ENCODE measurements around the gene FAM76B.

FAM76B gene

DNA sequence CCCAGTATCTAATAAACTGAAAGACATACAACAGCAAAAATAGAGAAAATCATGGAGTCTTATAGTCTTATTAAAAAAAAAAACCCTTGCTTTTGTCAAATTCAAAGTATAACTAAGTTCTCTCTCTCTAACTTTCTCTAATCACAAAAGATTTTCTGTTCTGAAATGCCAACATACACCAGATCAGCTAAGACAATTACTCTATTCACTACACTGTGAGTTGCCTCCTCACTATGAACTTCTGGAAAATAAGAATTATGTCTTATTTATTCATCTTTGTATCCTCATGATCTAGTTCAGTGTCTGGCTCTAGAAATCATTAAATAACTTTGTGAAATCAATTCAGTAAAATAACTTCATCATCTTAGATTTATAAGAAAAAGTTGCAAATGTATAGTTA, 12.7 kb downstream of the FAM76B start:
- H3K4me2 ChIP-seq (ENCODE audit: low read depth, low read length, poor library complexity, severe bottlenecking), result no peak overlapping the region
- H2AFZ ChIP-seq (ENCODE audit: low read depth, low read length, severe bottlenecking), result no peak overlapping the region
- H4K20me1 ChIP-seq (ENCODE audit: low read depth, low read length), result no peaks in the 10 kb centered on the region
- no peak overlapping the region for H3K9ac ChIP-seq (ENCODE audit: low read length)
- H3K27me3 ChIP-seq (ENCODE audit: low read length), result no peaks in the 10 kb centered on the region
- H3K9me2 ChIP-seq (replicated peaks; ENCODE audit: insufficient read depth, low read length), result no peaks in the 10 kb centered on the region
- H3K27ac ChIP-seq (ENCODE audit: low read depth, low read length), result no peak overlapping the region
- no peaks in the 10 kb centered on the region for H3K9me3 ChIP-seq (ENCODE audit: insufficient read depth, low read length)
- peaks cover 7% of the 10 kb centered on the region; the same call in 1 of the 2 replicates for H3F3A ChIP-seq (ENCODE audit: insufficient read depth)
- H3K4me3 ChIP-seq (ENCODE audit: insufficient read depth, low read length, poor library complexity, severe bottlenecking), result no peak overlapping the region
- H3K36me3 ChIP-seq (ENCODE audit: low read length), result peaks cover 93% of the 10 kb centered on the region
- TF ChIP-seq, protein P1, sequence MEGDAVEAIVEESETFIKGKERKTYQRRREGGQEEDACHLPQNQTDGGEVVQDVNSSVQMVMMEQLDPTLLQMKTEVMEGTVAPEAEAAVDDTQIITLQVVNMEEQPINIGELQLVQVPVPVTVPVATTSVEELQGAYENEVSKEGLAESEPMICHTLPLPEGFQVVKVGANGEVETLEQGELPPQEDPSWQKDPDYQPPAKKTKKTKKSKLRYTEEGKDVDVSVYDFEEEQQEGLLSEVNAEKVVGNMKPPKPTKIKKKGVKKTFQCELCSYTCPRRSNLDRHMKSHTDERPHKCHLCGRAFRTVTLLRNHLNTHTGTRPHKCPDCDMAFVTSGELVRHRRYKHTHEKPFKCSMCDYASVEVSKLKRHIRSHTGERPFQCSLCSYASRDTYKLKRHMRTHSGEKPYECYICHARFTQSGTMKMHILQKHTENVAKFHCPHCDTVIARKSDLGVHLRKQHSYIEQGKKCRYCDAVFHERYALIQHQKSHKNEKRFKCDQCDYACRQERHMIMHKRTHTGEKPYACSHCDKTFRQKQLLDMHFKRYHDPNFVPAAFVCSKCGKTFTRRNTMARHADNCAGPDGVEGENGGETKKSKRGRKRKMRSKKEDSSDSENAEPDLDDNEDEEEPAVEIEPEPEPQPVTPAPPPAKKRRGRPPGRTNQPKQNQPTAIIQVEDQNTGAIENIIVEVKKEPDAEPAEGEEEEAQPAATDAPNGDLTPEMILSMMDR (IDR thresholded peaks at IDR 0.05; ENCODE audit: insufficient read depth, low read length, poor library complexity, severe bottlenecking), result no peak
- TF ChIP-seq EZH2phosphoT487 (conservative IDR thresholded peaks at IDR 0.05; ENCODE audit: low read length), result no peak
- H3K79me2 ChIP-seq (ENCODE audit: insufficient read depth, low read length), result no peaks in the 10 kb centered on the region

DNA sequence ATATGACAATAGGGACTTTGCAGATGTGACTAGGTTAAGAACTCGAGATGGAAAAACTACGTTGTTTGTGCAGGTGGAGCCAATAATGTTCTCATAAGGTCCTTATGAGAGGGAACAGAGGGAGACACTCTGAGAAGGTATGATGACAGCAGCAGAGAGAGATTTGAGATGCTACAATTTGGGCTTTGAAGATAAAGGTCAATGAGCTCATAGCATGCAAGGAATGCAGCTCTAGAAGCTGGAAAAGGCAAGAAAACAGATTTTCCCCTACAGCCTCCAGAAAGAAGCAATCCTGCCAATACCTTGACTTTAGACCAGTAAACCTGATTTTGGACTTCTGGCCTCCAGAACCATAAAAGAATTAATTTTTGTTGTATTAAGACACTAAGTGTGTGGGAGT, 21.1 kb downstream of the FAM76B start:
- Histone ChIP-seq H3K36me3 (ENCODE audit: low read length) (peaks cover 38% of the 10 kb centered on the region; the same call in 1 of the 2 replicates), H3K27ac (ENCODE audit: low read depth, low read length) (no peak overlapping the region), H3K9me2 (replicated peaks; ENCODE audit: insufficient read depth, low read length) (no peaks in the 10 kb centered on the region), H3F3A (ENCODE audit: insufficient read depth) (peaks cover 8% of the 10 kb centered on the region), H3K27me3 (ENCODE audit: low read length) (no peaks in the 10 kb centered on the region), H3K9me3 (ENCODE audit: insufficient read depth, low read length) (no peaks in the 10 kb centered on the region), H3K4me2 (ENCODE audit: low read depth, low read length, poor library complexity, severe bottlenecking) (no peak overlapping the region), H3K9ac (ENCODE audit: low read length) (no peak overlapping the region), H3K4me3 (ENCODE audit: insufficient read depth, low read length, poor library complexity, severe bottlenecking) (no peak overlapping the region), H3K79me2 (ENCODE audit: insufficient read depth, low read length) (no peaks in the 10 kb centered on the region), H4K20me1 (ENCODE audit: low read depth, low read length) (peaks cover 7% of the 10 kb centered on the region; the same call in 1 of the 2 replicates), H2AFZ (ENCODE audit: low read depth, low read length, severe bottlenecking) (no peak overlapping the region)
- TF ChIP-seq EZH2phosphoT487 (conservative IDR thresholded peaks at IDR 0.05; ENCODE audit: low read length), result no peak
- TF ChIP-seq, protein P1 (IDR thresholded peaks at IDR 0.05; ENCODE audit: insufficient read depth, low read length, poor library complexity, severe bottlenecking), result no peak

DNA sequence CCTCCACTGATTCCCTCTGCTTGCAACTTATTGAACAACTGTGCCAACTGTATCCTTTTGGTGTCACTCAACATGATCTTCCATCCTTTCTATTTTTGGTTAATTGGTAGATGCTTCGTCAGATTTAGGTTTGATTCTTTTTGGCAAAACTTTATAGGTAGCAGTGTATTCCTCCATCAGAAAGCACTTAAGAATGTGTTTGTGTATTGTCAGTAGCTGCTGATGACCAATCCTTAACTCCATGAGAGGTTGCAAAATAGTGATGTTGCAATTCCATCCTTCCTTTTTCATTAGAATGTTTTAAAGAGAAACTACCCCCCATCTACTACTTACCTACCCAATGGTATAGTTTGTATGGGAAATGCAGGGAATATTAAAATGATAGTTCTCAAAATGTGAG, 22.1 kb downstream of the FAM76B start:
- Histone ChIP-seq H3F3A (ENCODE audit: insufficient read depth) (peaks cover 8% of the 10 kb centered on the region), H3K27ac (ENCODE audit: low read depth, low read length) (no peak overlapping the region), H3K27me3 (ENCODE audit: low read length) (no peaks in the 10 kb centered on the region), H2AFZ (ENCODE audit: low read depth, low read length, severe bottlenecking) (no peak overlapping the region), H4K20me1 (ENCODE audit: low read depth, low read length) (peaks cover 7% of the 10 kb centered on the region; the same call in 1 of the 2 replicates), H3K9me2 (replicated peaks; ENCODE audit: insufficient read depth, low read length) (no peaks in the 10 kb centered on the region), H3K9me3 (ENCODE audit: insufficient read depth, low read length) (no peaks in the 10 kb centered on the region), H3K36me3 (ENCODE audit: low read length) (peaks cover 30% of the 10 kb centered on the region; the same call in 1 of the 2 replicates), H3K79me2 (ENCODE audit: insufficient read depth, low read length) (no peaks in the 10 kb centered on the region), H3K9ac (ENCODE audit: low read length) (no peak overlapping the region), H3K4me3 (ENCODE audit: insufficient read depth, low read length, poor library complexity, severe bottlenecking) (no peak overlapping the region), H3K4me2 (ENCODE audit: low read depth, low read length, poor library complexity, severe bottlenecking) (no peak overlapping the region)
- TF ChIP-seq, protein P1 (IDR thresholded peaks at IDR 0.05; ENCODE audit: insufficient read depth, low read length, poor library complexity, severe bottlenecking), result no peak
- TF ChIP-seq EZH2phosphoT487 (conservative IDR thresholded peaks at IDR 0.05; ENCODE audit: low read length), result no peak
